Measurements from ENCODE around the gene CCDC120.
A peak's percentile ranks its signal among the peaks of the same experiment; 100 is the strongest.

CCDC120 gene

GRCh38 chrX:49058794-49059193 lies at the start of gene CCDC120:
TSS of gene CCDC120 (plus strand) at chrX:49058999. CDS start at chrX:49062042, 3,043 bp downstream.
- DNase-seq (ENCODE audit: low read depth in 2 of 2): no peak

- DNase-seq (ENCODE audit: low read depth in 2 of 2): no peak
Observed at GRCh38 chrX:49019050-49019449, 39.7 kb upstream of the CCDC120 start.

GRCh38 chrX:49019599-49020249 lies 39.1 kb upstream of the CCDC120 start:
- no peak for DNase-seq (ENCODE audit: low read depth in 2 of 2)

DNA sequence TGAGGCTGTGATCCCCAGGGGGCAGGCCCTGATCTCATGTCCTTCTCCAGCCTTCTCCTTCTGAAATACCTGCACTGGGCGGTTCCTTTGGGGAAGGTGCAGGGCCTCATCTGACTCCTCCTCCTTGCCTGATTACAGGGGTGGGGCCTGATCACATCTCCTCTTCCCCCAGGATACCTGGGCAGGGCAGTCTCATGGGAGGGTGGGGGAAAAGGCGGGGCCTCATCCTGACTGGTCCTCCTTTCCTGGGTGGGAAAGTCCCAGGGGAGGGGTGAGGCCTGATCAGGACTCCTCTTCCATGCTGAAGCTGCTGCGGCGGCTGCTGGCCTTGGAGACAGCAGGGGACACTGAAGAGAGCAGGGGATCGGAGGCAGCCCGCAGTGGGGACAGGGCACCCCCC lies 28.9 kb upstream of the CCDC120 start:
- DNase-seq (ENCODE audit: low read depth in 2 of 2): no peak

- DNase-seq (ENCODE audit: low read depth in 2 of 2): no peak
Observed at GRCh38 chrX:49030283-49030682, 28.5 kb upstream of the CCDC120 start.

DNA sequence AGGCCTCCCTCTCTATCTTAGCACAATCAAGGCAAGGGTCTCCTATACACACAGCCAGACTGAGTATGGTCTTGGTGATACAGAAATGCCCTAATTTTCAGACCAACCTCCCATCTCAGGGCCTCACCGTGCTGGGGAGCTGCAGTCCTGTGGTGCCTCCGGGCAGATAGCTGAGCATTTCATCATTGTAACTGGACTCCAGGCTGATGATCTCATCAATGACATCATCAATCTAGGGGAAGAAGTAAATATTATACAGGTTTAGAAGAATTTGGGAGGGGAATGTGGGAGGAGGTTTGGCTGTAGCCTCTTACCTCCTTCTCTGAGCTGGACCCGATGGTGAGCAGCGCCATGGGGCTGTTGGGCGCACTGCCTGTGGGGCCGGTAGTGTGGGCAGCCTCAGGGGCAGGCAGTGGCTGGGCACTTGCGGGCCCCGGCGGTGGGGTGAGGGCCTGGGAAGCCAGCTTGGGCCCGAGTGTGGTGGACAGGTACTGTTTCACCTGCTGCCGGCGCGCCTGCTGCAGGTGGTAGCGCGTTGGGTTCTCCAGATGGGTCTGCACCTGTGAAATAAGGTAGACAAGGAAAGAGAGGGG lies 20.8 kb upstream of the CCDC120 start:
- no peak for DNase-seq (ENCODE audit: low read depth in 2 of 2)

GRCh38 chrX:49039598-49040375 lies 19.0 kb upstream of the CCDC120 start:
- DNase-seq (ENCODE audit: low read depth in 2 of 2): peak; percentile 18 to 26

DNA sequence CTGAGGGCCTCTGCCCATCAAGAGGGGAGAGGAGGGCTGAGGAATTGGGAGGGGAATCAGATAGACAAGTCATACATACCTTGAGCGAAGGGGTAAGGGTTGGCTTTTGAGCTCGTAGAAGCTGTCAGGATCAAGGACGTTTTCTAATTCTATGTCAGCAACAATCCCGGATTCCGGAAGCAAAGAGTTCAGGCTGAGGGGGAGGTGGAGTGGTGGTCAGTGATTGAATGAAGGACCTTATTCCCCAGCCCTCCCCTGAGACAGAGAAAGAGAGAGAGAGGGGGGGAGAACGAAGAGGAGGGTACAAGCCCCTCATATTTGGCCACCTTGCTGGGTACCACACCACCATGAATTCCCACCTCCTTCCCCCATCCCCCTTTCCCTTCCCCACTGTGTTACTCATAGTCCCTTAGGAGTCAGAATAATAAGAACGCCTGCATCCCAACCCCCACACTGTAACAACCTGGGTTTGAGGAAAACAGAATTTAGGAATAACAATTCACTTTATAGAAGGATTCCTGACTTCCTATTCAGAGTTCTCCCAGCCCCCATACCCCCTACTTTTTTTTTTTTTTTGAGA lies 18.3 kb upstream of the CCDC120 start:
- no peak for DNase-seq (ENCODE audit: low read depth in 2 of 2)

DNA sequence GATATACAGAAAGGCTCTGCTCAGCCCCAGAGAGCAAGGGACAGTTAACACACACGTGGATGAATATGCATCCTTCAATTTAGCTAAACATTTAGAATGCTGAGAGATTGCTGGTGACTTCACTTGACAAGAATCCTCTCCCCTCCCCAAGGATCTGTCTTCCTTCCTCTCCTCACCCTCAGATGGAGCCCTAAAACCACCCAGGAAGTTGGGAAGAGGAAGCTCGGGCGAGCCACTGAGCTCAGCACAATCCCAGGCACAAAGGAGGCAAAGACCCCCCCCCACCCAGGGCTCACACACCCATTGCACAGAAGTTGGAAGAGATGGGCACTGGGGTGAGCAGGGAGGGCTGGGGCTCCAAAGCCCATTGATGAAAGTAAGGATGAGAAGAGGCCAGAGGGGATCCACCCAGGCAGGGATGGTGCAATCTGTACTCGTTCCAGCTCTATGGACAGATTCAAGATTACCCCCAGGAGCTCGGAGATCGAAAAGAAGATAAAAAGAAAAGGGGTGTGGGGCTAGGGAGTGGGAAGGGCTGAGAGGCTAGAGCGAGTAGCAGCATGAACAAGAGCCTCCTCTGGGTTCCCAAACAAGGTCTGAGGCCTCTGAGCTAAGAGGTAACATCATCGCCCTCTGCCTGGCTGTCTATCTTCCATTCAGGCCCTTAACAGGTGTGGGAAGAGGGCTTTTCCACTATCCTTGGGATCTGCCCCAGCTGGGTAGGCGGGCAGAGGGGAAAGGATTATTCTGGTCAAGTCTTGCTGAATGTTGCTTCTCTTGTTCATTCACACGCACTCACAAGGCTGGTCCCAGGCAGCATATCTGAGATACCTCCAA lies 16.8 kb upstream of the CCDC120 start:
- no peak for DNase-seq (ENCODE audit: low read depth in 2 of 2)

- no peak for DNase-seq (ENCODE audit: low read depth in 2 of 2)
Observed at GRCh38 chrX:49042581-49043219, 16.1 kb upstream of the CCDC120 start.

DNA sequence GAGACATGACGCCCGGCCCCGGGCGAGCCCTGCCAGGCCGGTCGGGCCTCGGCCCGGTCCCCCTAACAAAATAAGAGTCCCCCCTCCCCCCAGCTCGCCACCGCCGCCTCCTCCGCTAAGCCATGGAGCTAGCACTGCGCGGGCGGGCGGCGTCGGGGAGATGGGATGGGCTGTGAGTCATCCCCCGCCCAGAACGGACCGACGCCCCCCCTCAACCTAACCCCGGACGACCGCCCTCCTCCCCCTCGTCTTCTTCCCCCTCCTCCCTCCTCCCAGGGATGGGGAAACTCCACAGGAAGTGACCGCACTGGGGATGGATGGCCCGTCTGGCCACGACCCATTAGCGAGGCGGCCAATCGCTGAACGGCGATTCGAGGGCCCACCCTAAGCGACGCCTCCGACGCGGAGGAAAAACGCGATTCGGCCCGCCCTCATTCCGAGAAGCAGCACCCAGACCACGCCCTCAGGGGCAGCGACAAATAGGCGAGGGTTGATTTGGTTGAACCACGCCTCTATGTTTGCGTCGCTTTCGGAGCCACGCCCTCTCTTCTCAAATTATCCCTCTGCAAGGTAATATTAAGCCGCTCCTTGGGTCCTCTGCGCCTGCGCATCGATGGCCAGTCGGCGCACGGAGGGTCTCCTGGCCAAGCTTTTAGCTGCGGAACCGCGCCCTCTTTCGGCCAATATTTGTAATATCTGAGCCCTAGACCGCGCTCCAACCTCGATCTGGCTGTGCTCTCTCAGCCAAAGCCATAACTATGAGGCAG lies 15.4 kb upstream of the CCDC120 start, which contains the start of gene TFE3:
TFE3 (minus strand) TSS at position 138 of the 767 bp plus-strand sequence; CDS start at position 7, 131 bp downstream.
- DNase-seq (ENCODE audit: low read depth in 2 of 2): peak; percentile 90 to 92

DNA sequence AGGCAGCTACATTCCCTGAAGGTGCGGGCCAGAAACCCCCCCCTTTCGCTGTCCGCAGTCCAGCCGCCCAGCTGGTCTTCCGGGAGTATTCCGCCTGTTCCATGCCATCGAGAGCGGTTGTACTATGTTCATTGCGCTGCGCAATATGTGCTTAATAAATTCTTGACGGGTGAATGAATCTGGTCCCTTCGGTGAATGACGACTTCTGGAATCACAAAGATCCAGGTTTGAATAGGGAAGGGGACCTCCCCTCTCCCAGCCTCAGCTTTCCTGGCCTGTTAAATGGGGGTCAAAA lies 14.9 kb upstream of the CCDC120 start:
- no peak for DNase-seq (ENCODE audit: low read depth in 2 of 2)

GRCh38 chrX:49053223-49054072 lies 5.4 kb upstream of the CCDC120 start:
- DNase-seq (ENCODE audit: low read depth in 2 of 2): peak; percentile 42 to 62

DNA sequence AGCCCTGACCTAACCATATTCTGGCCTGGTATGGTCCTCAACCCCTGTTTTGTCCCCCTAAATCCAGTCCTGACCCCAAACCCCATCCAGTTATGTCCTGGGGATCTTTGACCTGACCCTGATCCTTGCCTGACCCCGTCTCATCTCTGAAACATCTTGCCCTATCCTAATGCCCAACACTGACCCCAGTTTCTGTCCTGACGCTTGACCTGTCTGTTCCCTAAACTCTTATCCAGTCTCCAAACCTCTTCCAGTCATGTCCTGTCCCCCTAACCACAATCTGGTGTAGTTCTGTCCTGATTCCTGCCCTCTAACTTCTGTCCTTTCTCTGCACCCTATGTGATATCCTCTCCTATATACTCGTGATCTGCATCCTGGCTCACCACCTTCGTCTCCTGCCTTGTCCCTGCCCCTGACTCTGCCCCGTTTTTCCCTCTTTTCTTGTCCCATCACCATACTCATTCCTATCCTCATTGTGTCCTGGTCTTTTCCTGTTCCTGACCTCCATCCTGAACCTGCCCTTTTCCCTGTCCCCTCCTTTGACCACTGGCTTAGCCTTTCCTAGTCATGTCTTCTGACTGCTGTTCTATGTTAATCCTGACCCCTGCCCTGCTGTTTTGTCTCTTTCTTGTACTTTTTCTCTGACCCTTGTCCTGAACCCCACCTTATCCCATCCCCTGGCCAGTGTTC lies 4.6 kb upstream of the CCDC120 start:
- DNase-seq (ENCODE audit: low read depth in 2 of 2): no peak

DNA sequence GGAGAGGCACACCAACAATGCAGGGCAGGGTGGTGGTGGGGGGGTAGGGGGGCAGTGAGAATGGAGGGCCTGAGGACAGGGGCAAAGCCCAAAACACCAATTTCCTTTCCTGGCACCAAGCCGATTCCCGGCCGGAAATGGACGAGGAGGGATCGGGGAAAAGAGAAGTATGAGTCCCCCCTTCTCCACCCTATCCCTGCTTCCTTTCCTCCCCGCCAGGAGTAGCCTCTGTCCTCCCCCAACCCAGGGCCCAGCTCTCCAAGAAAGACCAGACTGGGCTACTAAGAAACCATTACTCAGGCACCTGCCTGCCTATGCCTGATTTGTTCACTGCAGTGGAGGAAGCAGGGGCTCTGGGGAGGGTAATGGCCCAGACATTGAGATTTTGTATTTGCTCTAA lies 402 bp downstream of the CCDC120 start:
- DNase-seq (ENCODE audit: low read depth in 2 of 2): no peak

GRCh38 chrX:49059681-49060085 lies 884 bp downstream of the CCDC120 start:
- no peak for DNase-seq (ENCODE audit: low read depth in 2 of 2)

- DNase-seq (ENCODE audit: low read depth in 2 of 2): no peak
Observed at GRCh38 chrX:49060914-49061313, 2.1 kb downstream of the CCDC120 start.

DNA sequence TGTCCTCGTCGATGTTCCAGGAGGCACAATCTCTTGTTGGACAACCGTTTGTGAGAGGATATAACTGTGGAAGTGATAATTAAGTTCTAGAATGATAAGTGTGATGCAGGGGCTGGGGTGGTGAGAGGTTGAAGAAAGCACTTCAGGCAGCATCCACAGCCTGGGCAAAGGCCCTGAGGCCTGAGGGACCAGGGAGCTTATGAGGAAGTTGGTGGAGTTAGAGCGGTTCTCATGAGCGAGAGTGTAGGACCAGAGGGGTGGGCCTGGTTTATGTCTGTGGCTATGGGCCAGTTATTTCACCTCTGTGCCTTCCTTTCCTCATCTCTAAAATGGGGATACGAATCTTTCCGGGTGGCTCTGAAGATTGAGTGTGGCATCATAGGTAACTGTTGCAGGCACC lies 2.7 kb downstream of the CCDC120 start:
- no peak for DNase-seq (ENCODE audit: low read depth in 2 of 2)

DNA sequence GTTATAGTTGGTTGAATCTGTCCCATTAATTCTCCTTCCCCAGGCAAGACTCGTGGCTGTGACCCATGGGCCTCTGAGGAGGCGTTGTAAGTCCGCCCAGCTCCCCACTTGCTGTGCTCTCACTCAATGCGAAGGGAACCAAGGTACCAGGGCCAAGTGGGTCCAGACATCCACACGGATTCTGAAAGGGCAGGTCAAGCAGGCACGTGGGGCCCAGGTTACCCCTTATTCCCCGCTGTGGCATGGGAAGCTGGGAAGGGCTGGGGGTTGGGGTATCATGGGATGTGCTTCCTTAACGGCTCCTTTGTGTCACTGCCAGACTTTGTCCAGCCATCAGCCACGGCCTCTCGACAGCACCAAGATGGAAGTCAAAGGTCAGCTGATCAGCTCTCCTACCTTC lies 3.1 kb downstream of the CCDC120 start:
- no peak for DNase-seq (ENCODE audit: low read depth in 2 of 2)

Measured in stimulated activated CD8-positive, alpha-beta memory T cell treated with anti-CD3 and anti-CD28 coated beads, Interleukin-15, amount 100 ng/mL, for 48 hours (primary cell).